GM10266 (cell line): ENCODE measurements around the gene TMEM217.

Source experiments
- DNase-seq: peaks from one replicate; pipeline ENCODE4 v3.0.0; 2012; ENCODE audit errors: extremely low spot score
- CTCF ChIP-seq: IDR thresholded peaks from 2 replicates; pipeline ENCODE4 v1.5.1; 2012; ENCODE audit warnings: mild to moderate bottlenecking, low read depth; ENCODE audit not compliant: control insufficient read depth, insufficient read depth; ENCODE audit errors: missing control alignments

The TMEM217 gene

GRCh38 chr6:37243816-37244370, 14.1 kb downstream of the TMEM217 start:
- no peak for DNase-seq
- TF ChIP-seq CTCF: no peak

GRCh38 chr6:37243131-37243815, 14.7 kb downstream of the TMEM217 start:
- TF ChIP-seq CTCF: no peak
- DNase-seq: no peak

GRCh38 chr6:37242429-37243052, 15.4 kb downstream of the TMEM217 start:
- peak; percentile 33 for DNase-seq
- no peak for TF ChIP-seq CTCF

- DNase-seq: no peak
- no peak for TF ChIP-seq CTCF
Measured at GRCh38 chr6:37241775-37242428, 16.0 kb downstream of the TMEM217 start.

GRCh38 chr6:37241131-37241530, 16.8 kb downstream of the TMEM217 start:
- no peak for DNase-seq
- no peak for TF ChIP-seq CTCF

- TF ChIP-seq CTCF: no peak
- DNase-seq: peak; percentile 73
Measured at GRCh38 chr6:37239950-37240713, 17.8 kb downstream of the TMEM217 start.
